GM19397 (cell line): ENCODE data around the gene RGS3.

Source experiments
- ATAC-seq: cut with Tn5 transposase; IDR thresholded peaks from one replicate; pipeline ENCODE4 v1.9.1; 2021; ENCODE audit warnings: mild to moderate bottlenecking, moderate library complexity; ENCODE audit not compliant: unreplicated experiment

Gene RGS3

DNA sequence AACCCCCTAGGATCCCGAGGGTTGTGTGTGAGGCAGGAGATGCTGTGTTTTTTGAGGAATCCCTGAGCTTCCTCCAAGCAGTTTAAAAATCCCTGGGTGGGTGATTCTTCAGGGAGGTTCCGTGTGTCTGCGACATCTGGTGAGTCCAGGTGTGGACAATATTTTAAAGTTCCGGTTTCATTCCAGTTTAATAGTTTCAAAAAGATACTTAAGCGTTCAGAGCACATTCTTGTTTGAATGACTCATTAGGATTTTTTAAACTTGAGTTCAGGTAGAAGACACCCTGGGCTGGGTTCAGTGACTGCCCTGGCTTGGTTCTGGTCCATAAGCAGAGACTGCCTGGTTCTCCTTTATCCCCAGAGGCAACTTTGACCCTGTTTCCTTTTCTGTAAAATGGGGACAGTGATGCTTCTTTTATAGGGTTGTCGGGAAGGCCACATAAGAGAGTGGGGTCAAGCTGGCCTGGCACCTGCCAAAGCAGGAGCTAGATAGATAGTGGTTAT, 119.2 kb downstream of the RGS3 start:
- ATAC-seq = no peak

DNA sequence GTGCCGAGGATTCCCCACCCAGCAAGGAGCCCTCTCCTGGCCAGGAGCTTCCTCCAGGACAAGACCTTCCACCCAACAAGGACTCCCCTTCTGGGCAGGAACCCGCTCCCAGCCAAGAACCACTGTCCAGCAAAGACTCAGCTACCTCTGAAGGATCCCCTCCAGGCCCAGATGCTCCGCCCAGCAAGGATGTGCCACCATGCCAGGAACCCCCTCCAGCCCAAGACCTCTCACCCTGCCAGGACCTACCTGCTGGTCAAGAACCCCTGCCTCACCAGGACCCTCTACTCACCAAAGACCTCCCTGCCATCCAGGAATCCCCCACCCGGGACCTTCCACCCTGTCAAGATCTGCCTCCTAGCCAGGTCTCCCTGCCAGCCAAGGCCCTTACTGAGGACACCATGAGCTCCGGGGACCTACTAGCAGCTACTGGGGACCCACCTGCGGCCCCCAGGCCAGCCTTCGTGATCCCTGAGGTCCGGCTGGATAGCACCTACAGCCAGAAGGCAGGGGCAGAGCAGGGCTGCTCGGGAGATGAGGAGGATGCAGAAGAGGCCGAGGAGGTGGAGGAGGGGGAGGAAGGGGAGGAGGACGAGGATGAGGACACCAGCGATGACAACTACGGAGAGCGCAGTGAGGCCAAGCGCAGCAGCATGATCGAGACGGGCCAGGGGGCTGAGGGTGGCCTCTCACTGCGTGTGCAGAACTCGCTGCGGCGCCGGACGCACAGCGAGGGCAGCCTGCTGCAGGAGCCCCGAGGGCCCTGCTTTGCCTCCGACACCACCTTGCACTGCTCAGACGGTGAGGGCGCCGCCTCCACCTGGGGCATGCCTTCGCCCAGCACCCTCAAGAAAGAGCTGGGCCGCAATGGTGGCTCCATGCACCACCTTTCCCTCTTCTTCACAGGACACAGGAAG, 120.2 kb downstream of the RGS3 start:
- no peak for ATAC-seq

DNA sequence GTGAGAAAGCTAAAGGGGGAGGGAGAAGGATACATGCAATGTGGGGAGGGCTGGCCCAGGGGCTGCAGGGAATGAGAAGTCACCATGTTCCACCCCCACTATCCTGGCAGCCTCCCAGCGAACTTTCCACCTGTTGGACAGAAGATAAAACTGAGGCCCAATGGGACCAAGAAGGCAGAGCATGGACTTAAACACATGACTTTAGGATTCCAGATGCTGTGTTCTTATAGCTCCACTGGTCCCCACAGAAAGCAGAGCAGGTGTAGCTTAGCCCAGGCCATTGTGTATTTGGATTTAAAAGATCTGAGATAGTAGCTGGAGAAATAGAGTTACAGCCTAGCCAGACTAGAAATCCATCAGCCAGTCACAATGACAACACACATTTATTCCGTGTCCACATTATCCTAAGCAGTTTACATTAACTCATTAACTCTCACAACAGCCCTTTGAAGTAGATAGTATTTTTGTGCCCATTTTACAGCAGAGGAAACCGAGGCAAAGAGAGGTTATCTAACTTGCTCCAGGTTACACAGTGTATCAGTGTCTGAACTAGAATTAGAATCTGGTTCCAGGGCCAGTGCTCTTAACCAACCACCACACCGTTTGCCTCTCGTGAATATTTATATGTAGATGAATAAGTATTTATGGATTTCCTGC, 121.0 kb downstream of the RGS3 start:
- ATAC-seq = no peak

DNA sequence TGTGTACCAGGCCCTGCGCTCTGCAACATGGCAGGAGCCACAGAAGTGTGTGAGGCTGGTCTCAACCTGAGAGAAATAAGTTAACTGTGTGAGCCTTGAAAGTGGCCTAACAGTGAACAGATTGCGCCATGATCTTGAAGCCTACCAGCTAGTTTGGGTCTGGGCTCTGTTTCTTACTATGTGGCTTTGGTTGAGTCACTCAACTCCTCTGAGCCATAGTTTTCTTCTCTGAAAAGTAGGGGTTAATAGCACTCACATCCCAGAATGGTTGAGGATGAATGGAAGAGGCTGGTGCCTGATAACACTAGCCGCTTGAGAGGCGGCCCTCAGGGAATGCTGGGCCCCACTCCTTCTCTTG, 121.5 kb downstream of the RGS3 start:
- ATAC-seq = no peak

DNA sequence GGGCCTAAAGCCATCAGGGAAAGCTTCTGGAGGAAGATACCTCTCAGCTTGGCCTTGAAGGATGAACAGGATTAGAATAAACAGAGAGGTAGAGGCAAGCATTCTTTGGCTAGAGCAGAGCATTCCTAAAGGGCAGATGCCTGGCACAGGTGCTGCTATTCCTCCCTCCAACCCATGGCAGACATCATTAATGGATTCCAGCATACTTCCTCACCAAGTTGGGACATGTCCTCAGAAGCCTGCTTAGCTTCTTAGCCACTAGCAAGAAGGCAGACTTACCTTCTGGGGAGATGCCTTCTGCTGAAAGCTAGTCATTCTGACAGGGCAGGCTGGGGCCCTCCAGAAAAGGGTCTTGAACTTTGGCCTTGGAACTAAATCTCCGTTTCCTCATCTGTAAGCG, 122.0 kb downstream of the RGS3 start:
- ATAC-seq = no peak

DNA sequence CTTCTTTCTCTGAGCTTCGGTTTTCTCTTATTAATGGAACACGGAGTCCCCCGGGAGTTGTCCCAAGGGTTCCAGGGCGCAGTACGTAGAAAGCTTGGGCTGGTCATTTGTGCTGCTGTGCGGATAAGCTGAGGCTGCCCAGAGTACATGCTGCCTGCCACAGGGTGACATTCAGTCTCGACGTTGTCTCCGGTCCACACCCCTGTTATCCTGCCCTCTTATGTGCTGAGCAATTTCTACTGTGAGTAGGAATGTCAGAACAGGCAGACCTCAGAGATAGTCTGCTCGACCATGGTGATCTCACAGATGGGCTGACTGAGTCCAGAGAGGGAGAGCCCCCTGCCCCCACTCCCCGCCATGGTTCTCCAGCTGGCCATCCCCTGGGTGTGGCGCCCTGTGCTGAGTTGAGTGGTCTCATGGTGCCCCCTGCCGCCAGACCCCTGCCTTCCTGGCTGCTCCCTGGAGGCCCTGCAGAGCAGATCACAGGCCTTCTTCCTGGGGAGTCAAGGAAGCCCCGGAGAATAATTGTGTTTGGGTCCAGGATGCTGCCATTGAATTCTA, 124.0 kb downstream of the RGS3 start:
- no peak for ATAC-seq

DNA sequence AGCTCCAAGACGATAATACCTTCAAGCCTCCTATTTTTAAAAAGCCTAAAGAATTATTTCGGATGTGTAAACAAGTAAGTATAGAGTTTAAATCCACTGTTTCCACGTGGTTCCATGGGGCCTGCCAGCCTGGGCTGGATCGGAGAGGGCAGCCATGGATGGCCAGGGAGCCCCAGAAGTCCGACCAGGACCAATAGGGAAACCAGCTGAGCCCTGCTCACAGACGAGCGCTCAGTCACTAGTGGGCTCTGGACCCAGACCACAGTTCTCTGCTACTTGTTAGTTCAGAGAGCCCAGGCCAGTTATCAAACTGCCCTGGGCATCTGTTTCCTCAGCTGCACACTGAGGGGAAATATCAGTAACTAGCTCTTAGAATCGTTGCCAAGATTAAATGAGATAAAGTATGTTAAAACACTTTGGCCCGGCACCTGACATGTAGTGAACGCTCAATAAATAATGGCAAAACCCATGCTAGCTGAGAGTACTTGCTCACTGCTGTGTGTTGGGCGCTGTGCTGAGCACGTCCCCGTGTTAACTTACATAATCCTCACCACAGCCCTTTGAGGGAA, 124.8 kb downstream of the RGS3 start:
- ATAC-seq = no peak

DNA sequence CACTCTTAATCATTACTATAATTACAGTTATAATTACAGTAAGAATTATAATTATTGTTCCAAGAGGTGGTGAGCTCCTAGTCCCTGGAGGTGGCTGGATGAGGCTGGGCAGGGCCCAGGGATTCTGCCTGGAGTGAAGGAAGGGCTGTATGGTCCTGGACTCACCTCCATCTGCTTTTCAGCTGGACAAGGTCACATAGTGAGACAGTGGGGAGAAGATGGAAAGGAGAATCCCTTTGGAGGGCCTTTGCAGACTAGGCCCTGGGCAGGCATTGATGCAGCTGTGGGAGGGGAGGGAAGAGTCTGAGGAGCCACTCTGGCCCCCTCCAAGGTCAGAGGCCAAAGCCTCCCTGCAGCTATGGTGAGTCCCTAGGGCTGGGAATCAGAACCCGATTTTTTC, 125.4 kb downstream of the RGS3 start:
- no peak for ATAC-seq

DNA sequence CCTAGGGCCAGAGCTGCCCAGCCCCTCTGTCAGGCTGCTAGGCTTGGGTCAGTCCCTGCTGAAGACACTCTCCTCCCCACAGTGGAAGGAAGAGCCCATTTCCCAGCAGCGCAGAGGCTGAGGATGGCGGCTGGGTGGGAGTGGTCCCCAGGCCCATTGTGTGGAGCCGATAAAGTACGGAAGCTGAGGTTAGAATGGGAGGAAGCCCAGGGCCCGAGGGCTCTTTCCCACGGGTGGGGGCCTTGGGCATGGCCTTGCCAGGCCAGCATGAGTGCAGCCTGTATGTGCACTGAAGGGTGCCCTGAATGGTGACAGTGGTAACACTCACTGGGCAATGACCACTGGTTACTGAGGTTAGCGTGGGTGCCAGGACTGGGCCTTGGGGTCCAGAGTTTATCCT, 125.9 kb downstream of the RGS3 start:
- no peak for ATAC-seq

DNA sequence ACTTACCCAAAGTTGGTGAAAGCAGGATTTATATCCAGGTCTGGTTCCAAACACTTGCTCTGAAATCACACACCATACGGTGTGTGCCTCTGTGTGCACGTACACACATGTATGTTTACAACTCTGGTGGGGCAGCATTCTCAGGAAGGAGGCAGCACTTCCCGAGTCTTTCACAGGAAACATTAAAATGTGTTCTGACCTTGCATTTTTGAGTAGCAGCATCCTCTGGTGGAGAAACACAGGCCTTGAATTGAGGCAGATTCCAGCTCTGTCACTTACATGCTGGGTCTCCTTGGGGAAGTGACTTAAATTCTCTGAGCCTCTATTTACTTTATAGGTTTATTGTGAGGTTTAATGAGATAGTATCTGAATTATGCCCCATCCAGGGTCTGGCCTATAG, 126.4 kb downstream of the RGS3 start:
- no peak for ATAC-seq

DNA sequence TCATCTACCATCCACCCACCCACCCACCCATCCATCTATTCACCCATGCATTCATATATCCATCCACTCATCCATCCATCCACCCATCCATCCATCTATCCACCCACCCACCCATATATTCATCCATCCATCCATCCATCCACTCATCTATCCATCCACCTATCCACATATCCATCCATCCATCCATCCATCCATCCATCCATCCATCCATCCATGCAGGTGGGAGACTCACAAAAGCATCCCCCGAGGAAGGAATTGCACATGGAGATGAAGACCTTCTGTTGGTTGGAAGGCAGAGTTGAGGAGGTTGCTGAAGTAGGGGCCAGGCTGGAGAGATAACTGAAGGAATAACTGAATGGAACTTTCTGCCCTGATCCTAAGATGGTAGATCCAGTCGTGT, 126.9 kb downstream of the RGS3 start:
- no peak for ATAC-seq

DNA sequence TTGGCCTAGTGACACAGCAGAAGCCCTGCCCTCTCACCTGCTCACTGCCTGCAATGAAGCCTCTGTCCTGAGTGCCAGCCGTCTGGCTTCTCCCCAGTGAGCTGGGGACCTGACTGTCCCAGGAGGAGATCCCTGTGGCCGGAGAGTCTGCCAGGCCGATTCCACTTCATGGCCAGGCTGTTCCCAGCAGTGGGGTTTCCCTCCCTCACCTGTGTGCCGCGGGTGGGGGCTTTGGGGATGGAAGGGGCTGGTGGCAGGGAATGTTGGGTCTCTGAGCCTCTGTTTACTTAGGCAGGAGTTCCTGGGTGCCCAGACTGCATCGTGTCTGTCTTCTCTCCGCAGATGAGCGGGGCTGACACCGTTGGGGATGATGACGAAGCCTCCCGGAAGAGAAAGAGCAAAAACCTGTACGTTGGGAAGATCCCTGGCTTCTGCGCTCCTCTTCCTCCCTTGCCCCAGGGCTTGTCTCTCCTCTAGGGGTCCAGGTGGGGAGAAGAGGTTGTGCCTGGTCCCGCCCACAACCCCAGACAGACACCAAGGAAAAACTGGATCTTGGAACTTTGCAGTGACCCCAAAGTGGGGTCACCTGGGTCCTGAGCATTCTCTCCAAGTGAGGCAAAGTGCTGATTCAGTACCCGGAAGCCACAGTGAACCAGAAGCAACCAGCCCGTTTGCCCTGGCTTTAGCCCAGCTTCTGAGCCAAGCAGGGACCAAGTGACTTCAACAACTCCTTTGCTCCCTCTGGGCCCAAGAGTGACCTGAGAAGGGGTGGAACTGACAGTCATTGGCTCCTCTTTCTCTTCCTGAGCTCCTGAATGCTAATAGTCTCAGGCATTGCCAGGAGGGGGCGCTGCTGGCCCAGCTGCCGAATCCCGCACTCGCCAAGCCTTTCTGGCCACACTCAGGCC, 127.7 kb downstream of the RGS3 start:
- no peak for ATAC-seq

DNA sequence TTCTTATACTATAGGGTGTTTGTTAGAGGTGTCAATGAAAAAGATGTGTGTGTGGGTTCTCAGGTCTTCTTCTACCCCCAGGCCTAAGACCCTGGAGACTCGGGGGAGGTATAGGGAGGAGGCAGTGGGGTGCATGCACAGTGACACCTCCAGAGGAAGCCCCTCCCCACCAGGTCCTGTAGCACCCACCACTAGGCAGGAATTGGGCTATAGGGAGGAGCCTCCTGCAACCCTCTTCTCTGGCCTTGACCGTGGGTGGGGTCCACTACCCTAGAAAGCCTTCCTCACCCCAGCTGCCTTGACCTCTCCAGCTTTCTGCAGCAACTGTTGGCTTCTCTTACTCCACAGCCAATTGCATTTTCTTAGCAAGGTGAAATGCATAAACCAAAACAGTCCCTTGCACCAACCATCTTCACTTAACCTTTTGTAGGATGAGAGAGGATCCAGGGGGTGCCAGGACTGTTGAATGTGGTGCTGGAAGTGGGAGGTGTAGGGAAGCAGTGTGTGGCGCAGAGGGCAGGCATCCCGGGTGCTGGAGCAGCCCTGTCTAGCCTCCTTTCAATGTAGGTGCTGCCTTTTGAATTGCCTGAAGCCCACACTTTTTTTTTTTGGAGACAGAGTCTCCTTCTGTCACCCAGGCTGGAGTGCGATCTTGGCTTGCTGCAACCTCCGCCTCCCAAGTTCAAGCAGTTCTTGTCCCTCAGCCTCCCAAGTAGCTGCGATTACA, 128.5 kb downstream of the RGS3 start:
- ATAC-seq = no peak

DNA sequence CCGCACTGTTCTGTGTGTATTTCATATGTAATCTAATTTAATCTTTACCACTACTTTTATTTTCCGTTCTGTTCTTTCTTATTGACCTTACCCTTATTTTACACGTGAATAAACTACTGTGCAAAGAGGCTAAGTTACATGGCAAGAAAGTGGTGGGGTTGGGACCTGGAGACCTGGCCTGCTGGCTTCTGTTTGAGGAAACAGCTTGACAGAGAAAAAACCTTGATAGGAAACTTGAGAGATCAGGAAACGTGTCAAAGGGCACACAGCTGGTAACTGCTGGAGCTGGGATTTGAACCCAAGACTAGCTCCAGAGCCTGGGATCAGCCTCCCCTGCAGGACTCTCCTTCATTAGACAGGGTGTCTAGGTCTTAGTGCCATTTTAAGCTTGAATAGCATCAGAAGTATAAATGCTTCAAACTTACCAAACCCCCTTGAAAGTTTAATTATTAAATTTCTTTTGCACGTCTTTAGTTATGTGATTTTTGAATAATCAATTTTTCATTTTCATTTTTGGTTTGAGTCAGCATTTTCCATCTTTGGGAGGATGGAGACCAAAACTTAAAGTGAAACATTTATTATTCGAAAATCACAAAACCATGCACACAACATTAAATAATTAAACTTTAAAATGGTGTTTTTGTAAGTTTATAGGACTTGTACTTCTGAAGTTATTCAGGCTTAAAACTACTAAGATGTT, 129.5 kb downstream of the RGS3 start:
- no peak for ATAC-seq

DNA sequence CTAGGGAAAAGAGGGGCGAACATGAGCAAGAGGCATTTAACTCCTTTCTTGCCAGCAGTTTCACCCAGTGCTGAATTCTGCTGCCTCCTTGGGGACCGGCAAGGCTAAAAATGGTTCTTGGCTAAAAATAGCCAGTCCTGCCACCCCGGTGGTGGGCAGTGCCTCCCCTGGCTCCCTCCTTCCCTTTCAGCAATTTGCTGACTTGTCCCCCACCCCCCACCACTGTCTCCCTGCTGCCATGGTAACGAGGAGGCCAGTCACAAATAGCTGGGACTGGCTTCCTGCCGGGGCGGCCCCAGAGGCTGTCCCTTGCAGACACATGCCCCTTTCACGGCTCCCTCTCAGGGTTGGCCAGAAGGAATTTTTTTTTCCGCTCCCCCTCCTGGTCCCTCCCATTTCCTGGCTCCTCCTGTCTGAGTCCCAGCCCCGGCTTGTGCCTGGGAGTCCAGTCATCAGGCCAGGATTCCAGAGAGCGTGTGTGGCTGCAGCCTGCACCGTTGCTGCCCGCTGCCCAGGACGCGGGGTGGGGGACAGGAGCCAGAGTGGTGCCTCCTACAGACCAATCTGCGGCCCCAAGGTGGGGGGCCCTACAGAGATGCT, 130.3 kb downstream of the RGS3 start:
- peak; percentile 59 for ATAC-seq

DNA sequence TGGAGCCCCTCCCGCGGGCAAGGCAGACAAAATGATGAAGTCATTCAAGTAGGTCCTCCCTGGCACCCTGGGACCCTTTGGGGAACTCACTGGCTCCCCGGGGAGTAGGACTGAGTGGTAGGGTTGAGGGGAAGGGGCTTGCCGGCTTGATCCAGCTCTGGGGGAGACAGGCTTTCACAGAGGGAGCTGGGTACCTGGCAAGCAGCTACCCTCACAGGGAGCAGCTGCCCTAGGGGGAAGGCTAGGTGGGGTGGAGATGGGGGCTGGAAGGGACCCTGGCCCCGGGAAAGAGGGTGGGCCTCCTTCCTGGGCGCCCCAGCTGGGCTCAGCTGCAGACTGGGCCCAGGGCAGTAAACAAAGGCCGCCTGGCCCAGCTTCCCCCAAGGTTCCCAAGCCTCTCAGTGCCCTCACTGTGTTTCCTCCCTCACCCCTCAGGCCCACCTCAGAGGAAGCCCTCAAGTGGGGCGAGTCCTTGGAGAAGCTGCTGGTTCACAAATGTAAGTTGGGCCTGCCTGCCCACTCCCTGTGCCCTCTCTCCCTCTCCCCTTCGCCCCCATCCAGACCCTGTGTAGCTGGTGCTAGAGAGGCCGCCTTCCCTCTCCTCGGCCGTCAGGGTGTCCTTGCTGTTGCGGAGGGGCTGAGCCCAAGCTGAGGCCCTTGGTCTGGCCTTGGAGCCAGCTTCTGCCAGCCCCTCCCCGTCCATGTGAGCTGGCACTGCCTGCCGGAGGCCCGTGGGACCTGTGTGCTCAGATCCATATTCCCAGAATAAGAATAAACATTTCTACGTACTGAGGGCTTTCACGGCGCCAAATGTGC, 131.2 kb downstream of the RGS3 start:
- ATAC-seq = no peak

DNA sequence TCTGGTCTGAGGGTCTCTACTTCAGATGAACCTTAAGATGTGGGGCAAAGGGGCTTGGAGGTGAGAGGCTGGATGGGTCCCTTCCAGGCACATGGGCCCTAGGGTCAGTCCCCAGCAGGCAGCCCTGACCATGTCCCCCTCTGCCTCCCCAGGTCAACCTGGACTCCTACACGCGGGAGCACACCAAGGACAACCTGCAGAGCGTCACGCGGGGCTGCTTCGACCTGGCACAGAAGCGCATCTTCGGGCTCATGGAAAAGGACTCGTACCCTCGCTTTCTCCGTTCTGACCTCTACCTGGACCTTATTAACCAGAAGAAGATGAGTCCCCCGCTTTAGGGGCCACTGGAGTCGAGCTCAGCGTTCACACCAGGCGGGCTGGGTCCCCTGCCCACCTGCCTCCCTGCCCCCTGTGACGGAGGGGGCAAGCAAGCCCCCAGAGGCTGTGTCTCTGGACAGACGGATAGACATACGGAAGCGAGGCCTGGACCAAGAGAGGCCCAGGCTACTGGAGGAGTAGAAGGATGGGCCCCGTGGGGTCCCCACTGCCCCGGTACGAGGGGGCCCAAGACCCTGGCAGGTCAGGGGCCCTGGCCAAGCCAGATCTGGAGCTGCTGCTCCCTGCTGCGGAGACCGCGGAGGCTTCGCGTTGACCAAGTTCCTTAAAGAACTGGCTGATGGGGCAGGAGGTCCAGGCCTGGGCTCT, 133.2 kb downstream of the RGS3 start:
- no peak for ATAC-seq
